Activated CD8-positive, alpha-beta memory T cell treated with anti-CD3 and anti-CD28 coated beads, Interleukin-2, amount 50 U/mL, for 24 hours (primary cell): Measurements from ENCODE around the gene ASB15.

Experiments used
- DNase-seq: peaks from one replicate; pipeline ENCODE4 v3.0.0-alpha.2; 2020; ENCODE audit errors: extremely low read depth

The ASB15 gene

DNA sequence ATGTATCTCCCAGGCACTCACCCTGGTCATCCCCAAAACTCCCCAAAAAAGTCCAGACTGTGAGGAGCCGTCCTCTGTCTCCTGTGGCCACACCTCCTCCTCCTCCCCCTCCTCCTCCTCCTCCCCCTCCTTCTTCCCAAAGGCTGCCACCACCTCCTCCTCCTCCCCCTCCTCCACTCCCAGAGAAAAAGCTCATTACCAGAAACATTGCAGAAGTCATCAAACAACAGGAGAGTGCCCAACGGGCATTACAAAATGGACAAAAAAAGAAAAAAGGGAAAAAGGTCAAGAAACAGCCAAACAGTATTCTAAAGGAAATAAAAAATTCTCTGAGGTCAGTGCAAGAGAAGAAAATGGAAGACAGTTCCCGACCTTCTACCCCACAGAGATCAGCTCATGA, 61.1 kb downstream of the ASB15 start:
- DNase-seq = no peak

DNA sequence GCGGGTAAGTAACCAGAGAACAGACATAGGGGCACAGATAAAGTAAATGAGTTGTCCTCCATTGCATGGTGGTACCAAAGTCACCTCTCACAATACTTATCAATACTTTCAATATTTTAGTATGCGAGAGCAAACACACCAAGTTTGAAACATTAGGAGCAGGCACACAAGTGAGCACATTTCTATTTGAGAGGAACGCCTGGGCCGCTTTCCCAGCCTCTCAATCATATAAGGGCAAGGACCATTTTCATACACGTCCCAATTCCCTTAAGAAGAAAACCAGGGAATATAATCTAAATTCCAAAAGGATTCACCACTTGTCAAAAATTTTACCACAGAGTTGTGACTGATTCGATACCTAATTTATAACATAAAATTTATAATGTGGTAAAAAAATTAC, 61.6 kb downstream of the ASB15 start:
- DNase-seq = no peak

GRCh38 chr7:123665157-123665556, 63.5 kb downstream of the ASB15 start:
- DNase-seq = no peak

- DNase-seq = no peak
Observed at GRCh38 chr7:123665896-123666295, 64.3 kb downstream of the ASB15 start.

DNA sequence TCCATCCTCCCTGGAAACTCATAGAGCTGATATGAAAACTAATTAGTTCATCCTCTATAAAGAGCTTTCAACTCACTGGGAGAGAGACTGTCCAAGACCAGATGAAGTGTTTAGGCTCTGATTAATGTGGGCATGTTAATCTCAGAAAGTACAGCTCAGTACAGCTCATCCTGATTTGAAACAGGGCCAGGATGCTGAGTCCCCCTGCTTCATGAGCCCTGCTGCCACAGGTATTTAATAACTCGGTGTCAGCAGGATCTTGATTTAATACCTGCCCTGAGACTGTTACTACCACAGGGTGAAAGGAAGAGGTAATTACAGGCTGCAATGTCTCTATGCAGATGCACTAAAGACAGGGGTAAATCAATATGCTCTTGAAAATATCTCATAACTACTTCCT, 64.9 kb downstream of the ASB15 start:
- no peak for DNase-seq

DNA sequence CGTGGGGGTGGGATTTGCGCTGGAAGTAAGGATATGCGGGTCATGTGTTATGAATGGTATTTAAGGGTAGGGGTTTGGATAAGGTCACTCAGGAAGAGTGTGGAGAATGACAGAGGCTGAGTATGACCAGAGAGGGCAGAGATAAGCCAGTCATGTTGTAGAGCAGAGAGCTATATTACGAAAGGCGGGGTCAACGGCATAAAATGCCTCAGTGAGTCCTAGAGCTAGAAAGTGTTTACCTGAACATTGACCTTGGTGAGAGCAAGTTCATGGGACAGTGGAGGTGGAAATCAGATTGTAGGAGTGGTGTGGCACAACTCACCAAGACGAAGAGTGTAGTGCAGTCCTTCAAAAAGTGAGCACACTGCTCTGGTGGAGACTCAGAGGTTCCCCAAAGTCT, 67.9 kb downstream of the ASB15 start:
- no peak for DNase-seq

DNA sequence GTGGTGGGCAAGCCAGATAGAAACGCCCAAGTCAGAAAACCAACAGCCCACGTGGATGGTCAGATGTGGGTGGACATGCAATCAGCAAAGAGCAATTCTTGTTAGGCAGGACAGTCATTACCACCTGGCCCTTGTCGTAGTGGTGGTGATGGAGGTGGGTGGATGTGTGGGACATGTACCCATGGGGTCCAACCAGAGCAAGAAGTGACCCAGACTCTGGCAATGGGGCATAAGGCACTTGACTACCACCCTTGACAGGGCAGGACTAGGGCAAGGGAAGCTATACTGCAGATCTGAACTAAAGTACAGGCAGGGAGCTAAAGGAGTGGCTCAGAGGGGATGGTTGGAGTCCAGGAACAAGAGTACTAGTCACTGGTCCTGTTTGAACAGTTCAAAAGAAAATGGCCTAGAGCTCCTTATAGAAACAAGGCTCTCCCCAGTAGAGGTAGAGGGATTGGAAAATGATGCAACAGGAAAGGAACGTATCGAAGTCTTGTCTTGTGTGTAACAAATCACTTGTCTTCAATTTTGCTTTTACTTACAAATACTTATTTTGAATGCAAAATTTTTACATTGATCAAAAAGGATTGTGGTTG, 71.6 kb downstream of the ASB15 start:
- DNase-seq = no peak

- no peak for DNase-seq
Observed at GRCh38 chr7:123673752-123674398, 72.3 kb downstream of the ASB15 start.

DNA sequence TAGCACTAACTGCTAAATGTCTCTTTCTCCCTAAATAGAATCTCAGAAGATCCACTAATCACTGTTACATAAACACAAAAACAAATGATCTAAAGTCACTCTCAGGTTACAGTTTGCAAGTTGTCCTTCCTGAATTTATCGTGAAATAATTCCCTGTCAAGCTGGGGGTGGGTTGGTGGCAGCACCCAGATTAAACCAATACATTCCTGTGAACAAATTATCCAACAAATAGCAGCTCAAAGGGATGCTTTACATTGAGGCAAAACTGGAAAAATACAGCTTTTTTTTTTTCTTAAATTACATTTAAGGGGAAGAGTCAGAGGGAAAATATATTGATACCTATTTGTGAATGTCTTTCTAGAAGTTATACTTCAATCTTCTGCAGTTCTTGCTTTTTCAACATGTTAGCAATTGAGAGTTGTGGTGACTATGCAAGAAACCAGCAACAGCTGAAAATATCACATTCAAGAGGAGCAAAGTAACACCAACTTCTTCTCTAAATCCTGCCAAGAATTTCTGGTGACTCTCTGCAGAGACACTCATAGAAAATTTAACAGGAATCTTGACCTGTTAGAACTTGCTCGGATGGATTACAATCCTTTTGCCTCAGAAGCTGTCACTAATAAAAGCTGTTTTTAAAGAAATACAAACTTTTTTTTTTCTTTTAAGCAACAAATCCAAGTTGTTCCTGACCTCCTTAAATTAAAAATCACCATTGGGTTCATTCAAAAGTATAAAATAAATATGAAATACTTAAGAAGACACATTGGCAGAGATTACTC, 73.0 kb downstream of the ASB15 start:
- no peak for DNase-seq

- DNase-seq = no peak
Observed at GRCh38 chr7:123675181-123675473, 73.5 kb downstream of the ASB15 start.

DNA sequence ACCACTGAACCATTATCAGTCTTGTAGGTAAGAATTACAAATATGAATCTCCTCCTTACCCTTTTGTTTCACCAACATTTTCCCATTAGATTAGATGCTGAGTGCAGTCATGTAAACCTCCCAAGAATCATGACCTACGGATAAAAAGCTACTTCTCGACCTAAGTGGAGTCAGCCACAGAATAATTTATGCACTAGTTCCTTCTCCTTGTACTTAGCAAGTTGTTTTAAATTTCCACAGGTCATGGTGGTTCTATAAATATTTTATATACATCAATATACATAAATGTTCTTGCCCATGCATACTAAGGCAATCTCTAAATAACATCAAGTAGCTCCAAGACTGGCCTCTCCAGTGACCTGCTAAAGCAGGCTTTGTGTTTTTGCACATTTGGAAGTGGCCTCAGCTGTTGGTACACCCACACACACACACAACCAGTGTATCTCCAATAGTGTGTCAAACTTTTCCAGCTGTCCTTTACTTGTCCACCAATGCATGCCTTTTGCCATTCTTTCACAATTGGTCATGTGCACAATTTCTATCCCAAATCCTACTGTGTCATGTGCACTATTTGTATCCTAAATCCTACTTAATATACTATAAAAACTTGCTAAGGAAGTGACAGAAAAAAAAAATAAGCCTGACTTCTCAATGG, 75.6 kb downstream of the ASB15 start:
- no peak for DNase-seq

DNA sequence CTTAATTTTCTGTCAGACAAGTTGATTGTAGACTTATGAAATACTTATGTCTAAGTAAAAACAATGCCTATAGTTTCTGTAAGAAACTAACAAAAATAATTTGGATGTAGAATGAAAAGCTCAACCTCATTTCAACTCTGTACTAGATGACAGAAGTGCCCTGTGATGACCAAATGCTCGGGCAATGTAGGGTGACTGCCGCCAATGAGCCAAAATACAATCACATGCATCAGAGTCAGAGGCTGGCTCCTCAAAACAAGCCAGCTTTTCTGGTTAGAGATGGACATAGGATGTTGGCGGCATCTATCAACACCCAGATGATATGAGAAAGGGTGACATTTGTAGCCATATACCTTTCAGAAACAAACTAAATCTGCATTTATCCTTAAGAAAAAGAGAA, 78.0 kb downstream of the ASB15 start:
- no peak for DNase-seq

DNA sequence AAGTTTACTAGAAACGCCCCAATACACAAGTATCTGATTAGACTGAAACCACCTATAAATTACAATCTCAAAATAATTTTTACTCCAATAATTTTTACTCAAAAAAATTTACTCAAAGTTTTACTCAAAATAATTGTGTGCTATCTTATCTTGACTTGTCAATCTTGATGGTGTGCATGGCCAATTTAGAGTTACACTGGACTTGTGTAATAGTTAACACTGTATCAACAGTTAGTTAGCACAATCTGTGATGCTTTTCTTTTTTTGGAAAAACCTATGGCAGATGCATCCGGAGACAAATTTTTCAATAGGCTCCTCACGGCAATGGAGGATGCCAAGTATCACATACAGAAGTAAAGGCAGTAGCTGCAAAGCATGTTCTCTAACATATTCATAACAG, 79.0 kb downstream of the ASB15 start:
- DNase-seq = no peak

GRCh38 chr7:123681561-123681960, 79.9 kb downstream of the ASB15 start:
- no peak for DNase-seq

DNA sequence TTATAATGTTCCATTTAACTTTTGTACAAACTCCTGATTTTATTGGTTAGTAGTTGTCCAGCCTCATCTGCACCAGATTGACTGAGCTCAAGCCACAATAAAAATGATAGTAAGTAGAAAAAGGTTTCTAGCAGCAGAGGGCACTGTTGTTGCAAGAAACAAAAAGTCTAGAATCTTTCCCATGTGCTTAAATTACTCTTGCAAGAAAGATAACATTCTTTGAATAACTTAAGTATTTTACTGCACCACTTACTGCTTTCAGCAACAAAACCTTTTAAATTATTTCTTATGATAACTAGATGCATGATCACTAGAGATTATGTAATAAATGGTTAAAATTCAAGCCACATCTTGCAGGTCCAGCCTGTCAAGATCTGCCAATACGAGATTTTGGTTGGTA, 81.1 kb downstream of the ASB15 start:
- DNase-seq = no peak

DNA sequence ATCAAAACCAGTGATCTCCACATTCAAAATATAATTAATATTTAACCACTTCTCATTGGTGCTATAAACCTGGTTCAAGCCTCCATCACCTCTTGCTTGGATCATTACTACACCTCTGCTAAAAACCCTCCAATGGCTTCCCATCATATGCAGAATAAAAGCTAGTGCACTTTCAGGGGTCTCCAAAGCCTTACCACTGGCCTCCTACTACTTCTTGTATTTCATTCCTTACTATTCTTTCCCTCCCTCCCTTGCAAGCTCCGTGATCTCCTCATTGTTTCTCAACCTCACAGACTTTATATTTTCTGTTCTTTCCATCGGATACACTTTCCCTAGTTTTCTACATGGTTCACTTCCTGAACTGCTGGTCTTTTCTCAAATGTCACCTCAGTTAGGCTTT, 85.5 kb downstream of the ASB15 start:
- no peak for DNase-seq

DNA sequence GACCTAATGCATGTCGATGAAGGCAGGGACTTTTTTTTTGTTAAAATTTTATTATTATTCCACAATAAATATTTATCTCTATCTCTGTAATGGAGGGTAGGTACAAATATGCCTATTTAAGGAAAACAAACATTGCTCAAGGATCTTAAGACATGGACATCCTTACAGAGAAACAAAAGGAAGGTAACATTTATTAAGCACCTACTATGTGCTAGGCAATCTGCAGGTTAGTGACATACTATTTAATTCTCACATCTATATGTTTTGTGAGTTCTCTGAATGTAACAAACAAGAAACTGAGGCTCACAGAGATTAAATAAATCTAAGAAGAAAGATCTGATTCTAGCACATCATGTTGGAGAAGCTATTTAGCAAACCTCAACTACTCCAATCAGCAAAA, 86.1 kb downstream of the ASB15 start:
- no peak for DNase-seq
